Activated B cell treated with CpG ODN at 0.5 μM for 24 hours (primary cell): ENCODE data around the gene SIKE1. TPM values are rescaled to one million over a fixed set of nuclear protein-coding genes. Genes with fewer than 3 reads are reported as not detected.
"Not testable (repeated sequence)": the region's sequence is repeated elsewhere in the genome, so short reads cannot be mapped to it uniquely, and the experiment has no call there.

Source experiments
- ATAC-seq: fragments of 200-7000 bp; cut with Tn5 transposase; one replicate; pipeline ENCODE4 v1.10.0; 2021; ENCODE audit warnings: low read depth, mild to moderate bottlenecking, moderate library complexity
- CTCF ChIA-PET: fragments of 350-600 bp; sonication (Branson Sonifier 250); formaldehyde crosslinking; loops from one replicate; lab custom pipeline; 2021; ENCODE audit warnings: antibody characterized with exemption; lab: Charles Lee
- POLR2A ChIA-PET: fragments of 350-600 bp; sonication (Branson Sonifier 250); formaldehyde crosslinking; loops from one replicate; lab custom pipeline; 2021; ENCODE audit warnings: antibody characterized with exemption; lab: Charles Lee
- DNase-seq: peaks from one replicate; pipeline ENCODE4 v3.0.0; 2022
- H3K27ac Mint-ChIP-seq: one replicate; pipeline ENCODE4 v1.8.0; 2020; ENCODE audit warnings: mixed read lengths
- H3K27me3 Mint-ChIP-seq: one replicate; pipeline ENCODE4 v1.8.0; 2021; ENCODE audit warnings: mixed read lengths
- H3K36me3 Mint-ChIP-seq: one replicate; pipeline ENCODE4 v1.8.0; 2021; ENCODE audit warnings: low read depth, mixed read lengths
- H3K4me1 Mint-ChIP-seq: one replicate; pipeline ENCODE4 v1.8.0; 2021; ENCODE audit warnings: mixed read lengths
- H3K4me3 Mint-ChIP-seq: one replicate; pipeline ENCODE4 v1.8.0; 2020; ENCODE audit warnings: mild to moderate bottlenecking, mixed read lengths
- H3K9me3 Mint-ChIP-seq: one replicate; pipeline ENCODE4 v1.8.0; 2020; ENCODE audit warnings: mixed read lengths
- intact Hi-C: fragments of 100-400 bp; cut with micrococcal nuclease; formaldehyde crosslinking; loops from one replicate; pipeline ENCODE4 v1.15.1; 2024
- total RNA-seq: library from RNA; stranded (reverse); gene quantifications from 2 replicates; pipeline ENCODE4 v1.2.3, GENCODE V29; 2022
- TF ChIP-seq, protein P1 (sequence below): fragments of 200-600 bp; IDR thresholded peaks from one replicate; pipeline ENCODE4 v1.8.0; 2022; ENCODE audit warnings: antibody characterized with exemption, mild to moderate bottlenecking

The SIKE1 gene
- 38.4 and 44.2 TPM in 2 replicates for total RNA-seq

DNA sequence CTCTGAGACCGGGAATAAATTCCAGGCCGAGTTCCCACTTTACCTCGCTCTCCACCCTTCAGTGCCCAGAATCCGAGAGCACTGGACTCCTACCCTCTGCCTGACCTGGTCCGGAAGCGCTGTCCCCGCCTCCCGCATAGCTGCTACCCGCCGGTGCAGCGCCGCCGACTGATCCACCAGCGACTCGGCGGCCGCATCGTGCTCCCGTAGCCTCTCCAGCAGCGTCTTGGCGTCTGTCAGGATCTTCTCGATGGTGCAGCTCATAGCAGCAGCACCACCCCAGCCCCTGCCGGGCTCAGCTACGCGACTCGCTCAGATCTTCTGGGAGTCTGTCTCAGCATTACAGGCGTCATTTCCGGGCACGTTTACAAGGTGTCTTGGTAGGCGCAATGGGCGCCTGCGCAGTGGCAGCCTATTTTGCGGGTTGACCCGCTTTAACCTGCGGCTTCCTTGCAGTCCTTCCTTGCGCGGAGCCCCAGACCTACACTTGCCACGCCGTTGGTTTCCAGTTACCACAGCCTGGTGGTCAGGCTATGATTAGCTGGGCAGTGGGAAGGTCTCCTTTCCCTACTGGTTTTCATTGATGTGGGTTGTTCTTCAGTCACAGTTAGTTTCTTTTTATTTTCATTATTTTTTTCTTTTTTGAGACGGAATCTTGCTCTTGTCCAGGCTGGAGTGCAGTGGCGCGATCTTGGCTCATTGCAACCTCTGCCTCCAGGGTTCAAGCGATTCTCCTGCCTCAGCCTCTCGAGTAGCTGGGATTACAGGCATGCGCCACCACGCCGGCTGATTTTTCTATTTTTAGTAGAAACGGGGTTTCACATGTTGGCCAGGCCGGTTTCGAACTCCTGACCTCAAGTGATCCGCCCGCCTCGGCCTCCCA is at the start of gene SIKE1:
Gene SIKE1, minus strand, starts transcription at position 342 of the 883 bp plus-strand sequence. Its CDS starts 78 bp downstream, at position 264.
- ChIA-PET CTCF (no interaction called here), POLR2A (interaction anchor here (0.7 to 2.1 kb wide), 6 partner anchors 23 to 269 kb away, joined by 3 to 20 read pairs (median 6); partner anchors contain the start of genes BCAS2, CSDE1 and NRAS)
- peaks cover 7% of the 10 kb centered on the region for H3K27me3 Mint-ChIP-seq
- TF ChIP-seq, protein P1, sequence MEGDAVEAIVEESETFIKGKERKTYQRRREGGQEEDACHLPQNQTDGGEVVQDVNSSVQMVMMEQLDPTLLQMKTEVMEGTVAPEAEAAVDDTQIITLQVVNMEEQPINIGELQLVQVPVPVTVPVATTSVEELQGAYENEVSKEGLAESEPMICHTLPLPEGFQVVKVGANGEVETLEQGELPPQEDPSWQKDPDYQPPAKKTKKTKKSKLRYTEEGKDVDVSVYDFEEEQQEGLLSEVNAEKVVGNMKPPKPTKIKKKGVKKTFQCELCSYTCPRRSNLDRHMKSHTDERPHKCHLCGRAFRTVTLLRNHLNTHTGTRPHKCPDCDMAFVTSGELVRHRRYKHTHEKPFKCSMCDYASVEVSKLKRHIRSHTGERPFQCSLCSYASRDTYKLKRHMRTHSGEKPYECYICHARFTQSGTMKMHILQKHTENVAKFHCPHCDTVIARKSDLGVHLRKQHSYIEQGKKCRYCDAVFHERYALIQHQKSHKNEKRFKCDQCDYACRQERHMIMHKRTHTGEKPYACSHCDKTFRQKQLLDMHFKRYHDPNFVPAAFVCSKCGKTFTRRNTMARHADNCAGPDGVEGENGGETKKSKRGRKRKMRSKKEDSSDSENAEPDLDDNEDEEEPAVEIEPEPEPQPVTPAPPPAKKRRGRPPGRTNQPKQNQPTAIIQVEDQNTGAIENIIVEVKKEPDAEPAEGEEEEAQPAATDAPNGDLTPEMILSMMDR = no peak
- H3K27ac Mint-ChIP-seq = peak within 1 kb of the TSS; percentile 97
- H3K4me1 Mint-ChIP-seq = peaks cover 28% of the 10 kb centered on the region
- H3K4me3 Mint-ChIP-seq = peak within 1 kb of the TSS; percentile 100
- intact Hi-C loops = loop anchor here (1.0 to 10.0 kb wide), 7 partner anchors 23 to 968 kb away; partner anchors contain the start of genes BCAS2, CSDE1, DENND2C and NRAS
- H3K9me3 Mint-ChIP-seq = no peaks in the 10 kb centered on the region
- DNase-seq (peak; percentile 80), ATAC-seq (peak; percentile 97)
- peaks cover 34% of the 10 kb centered on the region for H3K36me3 Mint-ChIP-seq

DNA sequence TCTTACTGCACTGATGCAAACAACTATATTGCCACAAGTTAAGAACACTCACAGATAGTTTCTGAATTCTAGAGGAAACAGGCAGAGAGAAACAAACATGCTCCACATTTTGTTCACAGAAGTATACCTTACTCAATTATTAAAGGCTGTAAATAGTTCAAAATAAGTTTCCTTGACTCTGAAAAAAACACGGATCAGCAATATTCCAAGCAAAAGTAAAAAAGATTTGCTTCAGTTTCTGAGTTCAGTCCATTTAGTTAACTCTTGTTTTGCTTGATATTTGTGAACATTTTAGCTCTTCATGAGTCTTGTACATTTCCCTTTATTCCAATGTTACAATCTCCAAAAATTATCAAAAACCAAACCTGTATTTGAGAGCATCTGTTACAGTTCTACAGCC is 49.6 kb upstream of the SIKE1 start:
- CTCF ChIA-PET, H3K9me3 Mint-ChIP-seq, H3K36me3 Mint-ChIP-seq, POLR2A ChIA-PET, ATAC-seq, H3K4me1 Mint-ChIP-seq, H3K4me3 Mint-ChIP-seq, DNase-seq, intact Hi-C loops, H3K27me3 Mint-ChIP-seq, H3K27ac Mint-ChIP-seq: not testable (repeated sequence)

DNA sequence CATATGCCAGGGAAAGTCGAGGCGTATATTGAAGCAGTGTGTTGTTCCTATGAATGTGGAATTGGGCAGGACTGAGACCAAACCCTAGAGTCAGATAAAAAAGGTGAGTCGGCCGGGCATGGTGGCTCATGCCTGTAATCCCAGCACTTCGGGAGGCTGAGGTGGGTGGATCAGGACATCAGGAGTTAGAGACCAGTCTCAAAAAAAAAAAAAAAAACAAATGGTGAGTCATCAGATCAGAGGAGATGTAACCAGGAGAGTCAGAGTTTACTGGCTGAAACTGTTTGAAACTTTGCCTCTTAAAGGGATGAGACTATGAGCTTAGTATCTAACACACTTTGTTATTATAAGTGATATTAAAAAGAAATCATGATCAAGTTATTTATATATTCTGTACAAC is 47.8 kb upstream of the SIKE1 start:
- TF ChIP-seq, protein P1 = no peak
- no peak overlapping the region for H3K4me3 Mint-ChIP-seq
- H3K9me3 Mint-ChIP-seq = peaks cover 20% of the 10 kb centered on the region
- peaks cover 5% of the 10 kb centered on the region for H3K27me3 Mint-ChIP-seq
- CTCF ChIA-PET = no interaction called here
- intact Hi-C loops = no loop called here
- H3K27ac Mint-ChIP-seq = no peak overlapping the region
- ATAC-seq (no peak), DNase-seq (no peak)
- H3K36me3 Mint-ChIP-seq = no peaks in the 10 kb centered on the region
- POLR2A ChIA-PET = no interaction called here
- H3K4me1 Mint-ChIP-seq = no peaks in the 10 kb centered on the region

DNA sequence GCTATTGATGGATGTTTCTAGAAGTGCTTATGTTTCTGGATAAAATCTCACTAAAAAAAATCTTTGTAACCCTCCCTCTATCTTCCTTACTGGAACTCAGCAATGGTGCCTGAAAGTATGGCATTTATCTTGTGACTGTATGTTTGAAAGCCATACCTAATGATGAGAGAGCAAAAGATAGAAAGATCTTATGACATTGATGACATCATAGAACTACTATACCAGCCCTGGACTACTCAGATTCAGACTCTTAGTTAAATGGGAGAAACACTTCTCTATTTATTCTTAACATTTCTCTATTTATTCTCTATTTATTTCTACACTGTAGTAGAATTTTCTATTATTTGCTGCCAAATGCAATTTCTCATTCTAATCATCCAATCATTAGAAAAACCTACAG is 41.5 kb upstream of the SIKE1 start:
- TF ChIP-seq, protein P1 = no peak
- no peaks in the 10 kb centered on the region for H3K4me1 Mint-ChIP-seq
- ChIA-PET POLR2A (no interaction called here), CTCF (no interaction called here)
- intact Hi-C loops = no loop called here
- peaks cover 4% of the 10 kb centered on the region for H3K27me3 Mint-ChIP-seq
- H3K36me3 Mint-ChIP-seq = peaks cover 3% of the 10 kb centered on the region
- H3K4me3 Mint-ChIP-seq = no peak overlapping the region
- DNase-seq = no peak
- peaks cover 34% of the 10 kb centered on the region for H3K9me3 Mint-ChIP-seq
- H3K27ac Mint-ChIP-seq = no peak overlapping the region
- no peak for ATAC-seq

DNA sequence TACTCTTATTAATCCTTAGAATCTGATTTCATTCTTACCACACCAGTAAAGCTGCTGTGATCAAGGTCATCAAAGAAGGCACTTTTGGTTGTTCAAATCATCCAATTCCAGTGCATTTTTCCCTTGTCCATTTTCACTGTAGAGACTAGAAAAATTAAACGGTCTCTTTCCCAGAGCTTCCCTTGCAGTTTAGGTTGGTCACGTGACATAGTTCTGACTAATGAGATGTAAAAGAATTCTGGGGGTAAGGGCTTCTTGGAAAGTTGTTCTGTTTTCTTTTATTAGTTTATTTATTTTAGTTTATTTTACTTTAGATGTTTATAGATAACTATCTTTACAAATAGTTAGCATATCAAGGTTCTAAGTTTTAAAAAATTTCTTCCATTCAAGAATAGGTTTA is 39.9 kb upstream of the SIKE1 start:
- TF ChIP-seq, protein P1 = no peak
- no peak overlapping the region for H3K27ac Mint-ChIP-seq
- ChIA-PET POLR2A (no interaction called here), CTCF (no interaction called here)
- no peak for ATAC-seq
- DNase-seq = no peak
- H3K4me3 Mint-ChIP-seq = no peak overlapping the region
- intact Hi-C loops = no loop called here
- peaks cover 4% of the 10 kb centered on the region for H3K27me3 Mint-ChIP-seq
- H3K4me1 Mint-ChIP-seq = no peaks in the 10 kb centered on the region
- H3K9me3 Mint-ChIP-seq = peaks cover 27% of the 10 kb centered on the region
- peaks cover 3% of the 10 kb centered on the region for H3K36me3 Mint-ChIP-seq
